ENCODE measurements around the gene EXOSC10.

GRCh38 chr1:11143401-11143800 lies 43.7 kb upstream of the EXOSC10 start:
- TF ChIP-seq CTCF (IDR thresholded peaks at IDR 0.05) (no peak), POLR2AphosphoS5 (IDR thresholded peaks at IDR 0.05) (no peak), POLR2A (IDR thresholded peaks at IDR 0.05) (no peak)

All from prostate gland (tissue), 2 donors.